Body of pancreas (tissue), 4 donors: ENCODE measurements around the gene SLC51B.

Experiments
- POLR2A ChIP-seq, 3 donors: fragments of 450-650 bp; IDR thresholded peaks; one replicate each; pipeline ENCODE4 v1.6.1; 2016; ENCODE audit warnings: antibody characterized with exemption in 3 of 3, mild to moderate bottlenecking in 2 of 3
- TF ChIP-seq, protein P1 (sequence below), 7 experiments: fragments of 450-650 bp in 4 of 7; fragments of 200-600 bp in 3 of 7; sonication (generic) in 3 of 7; IDR thresholded peaks; one replicate each; pipeline ENCODE4 v1.5.1; 2016 to 2019; ENCODE audit warnings: antibody characterized with exemption in 7 of 7

DNA sequence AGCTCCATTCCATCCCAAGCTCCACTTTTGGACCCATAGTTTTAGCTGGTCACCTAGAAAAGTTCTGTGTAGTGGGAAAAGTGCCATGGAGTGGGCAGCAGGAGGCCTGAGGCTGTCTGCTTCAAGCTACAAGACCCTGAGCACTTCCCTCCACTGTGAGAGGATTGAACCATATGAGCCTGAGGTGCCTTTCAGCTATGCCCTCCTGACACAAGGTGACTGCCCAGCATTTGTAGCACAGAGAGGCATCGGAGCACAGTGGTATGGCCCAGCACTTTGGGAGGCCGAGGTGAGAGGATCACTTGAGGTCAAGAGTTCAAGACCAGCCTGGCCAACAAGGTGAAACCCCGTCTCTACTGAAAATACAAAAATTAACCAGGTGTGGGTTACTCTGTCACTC is 27.4 kb downstream of the SLC51B start:
- TF ChIP-seq, protein P1, sequence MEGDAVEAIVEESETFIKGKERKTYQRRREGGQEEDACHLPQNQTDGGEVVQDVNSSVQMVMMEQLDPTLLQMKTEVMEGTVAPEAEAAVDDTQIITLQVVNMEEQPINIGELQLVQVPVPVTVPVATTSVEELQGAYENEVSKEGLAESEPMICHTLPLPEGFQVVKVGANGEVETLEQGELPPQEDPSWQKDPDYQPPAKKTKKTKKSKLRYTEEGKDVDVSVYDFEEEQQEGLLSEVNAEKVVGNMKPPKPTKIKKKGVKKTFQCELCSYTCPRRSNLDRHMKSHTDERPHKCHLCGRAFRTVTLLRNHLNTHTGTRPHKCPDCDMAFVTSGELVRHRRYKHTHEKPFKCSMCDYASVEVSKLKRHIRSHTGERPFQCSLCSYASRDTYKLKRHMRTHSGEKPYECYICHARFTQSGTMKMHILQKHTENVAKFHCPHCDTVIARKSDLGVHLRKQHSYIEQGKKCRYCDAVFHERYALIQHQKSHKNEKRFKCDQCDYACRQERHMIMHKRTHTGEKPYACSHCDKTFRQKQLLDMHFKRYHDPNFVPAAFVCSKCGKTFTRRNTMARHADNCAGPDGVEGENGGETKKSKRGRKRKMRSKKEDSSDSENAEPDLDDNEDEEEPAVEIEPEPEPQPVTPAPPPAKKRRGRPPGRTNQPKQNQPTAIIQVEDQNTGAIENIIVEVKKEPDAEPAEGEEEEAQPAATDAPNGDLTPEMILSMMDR (IDR thresholded peaks at IDR 0.05) = no peak
- TF ChIP-seq POLR2A (IDR thresholded peaks at IDR 0.05) = no peak
